Suprapubic skin (tissue), 3 donors: ENCODE data around the gene ARHGAP12.

Experiments
- CTCF ChIP-seq, 2 donors: fragments of 200-600 bp in 1 of 2; fragments of 450-650 bp in 1 of 2; sonication (generic) in 1 of 2; IDR thresholded peaks; one replicate each; pipeline ENCODE4 v1.5.1; 2016 to 2019; ENCODE audit warnings: antibody characterized with exemption in 2 of 2, mild to moderate bottlenecking in 1 of 2, moderate library complexity in 1 of 2
- POLR2A ChIP-seq, 2 donors: fragments of 450-650 bp; IDR thresholded peaks; one replicate each; pipeline ENCODE4 v1.6.1; 2017; ENCODE audit warnings: antibody characterized with exemption in 2 of 2, mild to moderate bottlenecking in 2 of 2, moderate library complexity in 2 of 2

GRCh38 chr10:31887850-31888249, 40.8 kb downstream of the ARHGAP12 start:
- TF ChIP-seq CTCF (IDR thresholded peaks at IDR 0.05) = no peak
- no peak for TF ChIP-seq POLR2A (IDR thresholded peaks at IDR 0.05)
